CD1c-positive myeloid dendritic cell (primary cell): ENCODE results near the gene CALM3.

Source experiments
- DNase-seq: peaks from one replicate; pipeline ENCODE4 v3.0.0-alpha.2; 2016; ENCODE audit errors: extremely low spot score

Gene CALM3

GRCh38 chr19:46599716-46600373, 1.3 kb upstream of the CALM3 start:
- DNase-seq, result no peak

GRCh38 chr19:46600384-46601317, 479 bp upstream of the CALM3 start:
- DNase-seq, result peak; percentile 99

GRCh38 chr19:46602392-46603194, 1.5 kb downstream of the CALM3 start:
- DNase-seq, result no peak

- no peak for DNase-seq
Observed at GRCh38 chr19:46603195-46603637, 2.1 kb downstream of the CALM3 start.

- DNase-seq, result no peak
Observed at GRCh38 chr19:46603752-46604231, 2.7 kb downstream of the CALM3 start.

- DNase-seq, result no peak
Observed at GRCh38 chr19:46604781-46605355, 3.7 kb downstream of the CALM3 start.

- no peak for DNase-seq
Observed at GRCh38 chr19:46605356-46605821, 4.3 kb downstream of the CALM3 start.

- no peak for DNase-seq
Observed at GRCh38 chr19:46606019-46606418, 4.9 kb downstream of the CALM3 start.

- DNase-seq, result no peak
Observed at GRCh38 chr19:46606681-46607447, 5.7 kb downstream of the CALM3 start.

- DNase-seq, result no peak
Observed at GRCh38 chr19:46607448-46607841, 6.3 kb downstream of the CALM3 start.

GRCh38 chr19:46608178-46608577, 7.0 kb downstream of the CALM3 start:
- no peak for DNase-seq

- DNase-seq, result no peak
Observed at GRCh38 chr19:46608581-46609345, 7.6 kb downstream of the CALM3 start.

GRCh38 chr19:46609511-46610412, 8.6 kb downstream of the CALM3 start:
- no peak for DNase-seq

GRCh38 chr19:46610413-46610775, 9.3 kb downstream of the CALM3 start:
- DNase-seq, result no peak

GRCh38 chr19:46610851-46611770, 10.0 kb downstream of the CALM3 start:
- DNase-seq, result peak; percentile 43

- no peak for DNase-seq
Observed at GRCh38 chr19:46611776-46612175, 10.6 kb downstream of the CALM3 start.

- DNase-seq, result no peak
Observed at GRCh38 chr19:46613525-46613924, 12.4 kb downstream of the CALM3 start.
